IPS-NIHi11 (cell line): Measurements from ENCODE around the gene SMARCAD1.
A peak's percentile ranks its signal among the peaks of the same experiment; 100 is the strongest.
"Not testable (repeated sequence)": the region's sequence is repeated elsewhere in the genome, so short reads cannot be mapped to it uniquely, and the experiment has no call there.

ENCODE experiments used
- DNase-seq: peaks from one replicate; pipeline ENCODE4 v3.0.0; 2012; ENCODE audit warnings: mixed read lengths, low spot score

Gene SMARCAD1

GRCh38 chr4:94298725-94299252 lies 91.1 kb downstream of the SMARCAD1 start:
- no peak for DNase-seq

DNA sequence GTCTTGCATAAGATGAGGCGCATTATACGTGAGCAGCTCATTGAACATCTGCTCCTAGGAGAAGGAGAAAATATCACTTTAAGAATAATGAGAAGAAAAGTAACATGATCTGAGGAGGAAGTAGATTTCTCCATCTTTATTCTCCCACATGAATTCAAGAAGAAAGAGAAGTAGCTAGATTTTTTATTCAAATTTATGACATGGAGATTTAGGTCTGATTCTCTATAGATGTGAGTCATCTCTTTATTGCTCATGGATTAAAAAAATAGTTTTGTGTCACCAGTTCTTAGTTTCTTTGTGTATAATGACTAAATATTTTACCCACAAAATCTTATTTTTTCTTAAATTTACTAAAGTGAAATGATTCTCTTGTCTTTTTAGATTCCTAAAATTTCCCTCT lies 94.5 kb downstream of the SMARCAD1 start:
- no peak for DNase-seq

- DNase-seq = peak; percentile 39
Measured at GRCh38 chr4:94304365-94304971, 96.8 kb downstream of the SMARCAD1 start.

DNA sequence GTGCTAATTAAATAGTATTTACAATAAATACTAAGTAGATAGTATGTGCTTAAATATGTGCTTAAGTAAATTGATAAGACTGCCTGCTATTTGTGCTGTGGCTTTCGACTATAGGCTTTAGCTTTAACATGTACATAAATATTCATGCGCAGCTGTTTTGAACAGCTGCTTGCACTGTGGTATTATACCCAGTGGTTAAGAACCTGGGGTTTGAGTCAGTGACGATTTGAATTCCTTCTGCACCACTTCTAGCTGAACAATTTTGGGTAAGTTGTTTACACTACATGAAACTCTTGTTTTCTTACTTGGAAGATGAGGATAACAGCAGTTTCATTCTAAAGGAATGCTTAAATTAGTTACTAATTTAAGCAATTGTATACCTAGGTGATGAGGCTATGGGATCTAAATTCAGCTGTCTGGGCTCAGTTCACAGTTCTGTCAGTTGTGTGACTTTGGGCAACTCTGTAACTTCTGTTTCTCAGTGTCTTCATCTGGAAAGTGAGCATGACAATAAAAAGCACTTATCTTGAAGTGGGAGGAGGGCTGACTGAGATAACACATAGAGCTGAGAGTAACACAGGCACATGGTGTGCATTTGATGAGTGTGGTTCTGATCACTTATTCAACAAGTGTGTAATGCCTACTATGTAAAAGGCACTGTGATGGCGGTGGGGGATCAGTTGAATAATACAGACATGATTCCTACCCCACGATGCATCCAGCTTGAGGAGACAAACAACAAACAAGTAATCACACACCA lies 98.0 kb downstream of the SMARCAD1 start:
- no peak for DNase-seq

- no peak for DNase-seq
Measured at GRCh38 chr4:94306713-94307112, 99.0 kb downstream of the SMARCAD1 start.

DNA sequence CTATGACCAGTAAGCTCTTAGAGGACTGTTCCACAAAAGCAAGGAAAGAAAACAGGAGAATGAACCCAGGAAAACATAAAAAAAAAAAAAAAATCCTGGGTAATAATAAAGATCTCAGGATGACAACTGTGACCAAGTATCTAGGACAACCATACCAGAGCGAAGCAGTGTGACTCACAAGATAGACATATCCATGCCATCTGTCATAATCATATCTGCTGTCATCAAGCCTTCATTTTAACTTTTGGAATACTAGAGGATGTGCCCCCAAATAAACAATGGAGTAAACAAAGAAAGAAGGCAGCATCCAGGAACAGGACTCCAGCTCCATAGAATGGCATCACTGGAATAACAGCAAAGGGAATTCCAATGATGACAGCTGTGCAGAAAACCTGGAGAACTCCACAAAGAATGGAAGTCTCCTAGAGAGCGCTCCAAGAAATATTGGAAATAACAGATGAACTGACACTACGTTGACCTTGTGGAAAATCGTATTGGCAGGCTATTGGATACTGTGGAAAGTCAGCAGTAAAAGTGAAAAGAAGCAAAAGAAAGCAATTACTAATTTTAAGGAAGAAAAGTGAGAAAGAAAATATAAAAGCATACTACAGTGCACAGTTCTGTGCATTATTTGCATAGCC lies 99.7 kb downstream of the SMARCAD1 start:
- no peak for DNase-seq

GRCh38 chr4:94319927-94320326 lies 112.3 kb downstream of the SMARCAD1 start:
- not testable (repeated sequence) for DNase-seq

DNA sequence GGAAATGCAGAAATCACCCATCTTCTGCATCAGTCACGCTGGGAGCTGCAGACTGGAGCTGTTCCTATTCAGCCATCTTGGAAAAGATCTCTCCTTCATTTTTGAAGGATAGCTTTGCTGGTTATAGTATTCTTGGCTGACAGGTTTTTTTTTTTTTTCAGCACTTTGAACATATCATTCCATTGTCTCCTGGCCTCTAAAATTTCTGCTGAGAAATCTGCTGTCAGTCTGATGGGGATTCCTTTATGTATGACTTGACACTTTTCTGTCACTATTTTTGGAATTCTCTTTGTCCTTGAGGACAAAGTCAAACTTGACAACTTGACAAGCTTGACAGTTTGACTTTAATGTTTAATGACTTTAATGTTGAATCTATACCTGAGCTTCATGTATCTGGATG lies 118.2 kb downstream of the SMARCAD1 start:
- DNase-seq = no peak

GRCh38 chr4:94329933-94330332 lies 122.3 kb downstream of the SMARCAD1 start:
- no peak for DNase-seq

GRCh38 chr4:94332983-94333590 lies 125.4 kb downstream of the SMARCAD1 start:
- DNase-seq = peak; percentile 28

DNA sequence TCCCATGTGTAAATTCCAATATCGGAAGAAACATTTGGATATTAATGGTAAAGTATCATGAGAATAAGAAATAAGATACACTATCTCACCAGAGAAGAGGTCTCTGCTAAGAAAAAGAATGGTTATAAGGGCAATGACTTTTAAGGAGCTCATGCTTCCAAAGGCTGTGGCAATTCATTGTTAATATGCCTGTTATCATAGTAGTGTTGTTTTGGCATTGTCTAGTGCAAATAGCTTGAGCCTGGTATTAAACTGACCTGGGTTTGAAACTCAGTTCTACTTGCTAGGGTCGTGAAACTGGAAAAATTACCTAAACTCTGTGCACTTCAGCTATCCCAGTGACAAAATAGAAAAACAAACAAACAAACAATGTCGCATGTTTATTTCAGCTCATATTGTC lies 126.2 kb downstream of the SMARCAD1 start:
- no peak for DNase-seq

- DNase-seq = no peak
Measured at GRCh38 chr4:94334476-94334875, 126.8 kb downstream of the SMARCAD1 start.

- no peak for DNase-seq
Measured at GRCh38 chr4:94334962-94335361, 127.3 kb downstream of the SMARCAD1 start.

DNA sequence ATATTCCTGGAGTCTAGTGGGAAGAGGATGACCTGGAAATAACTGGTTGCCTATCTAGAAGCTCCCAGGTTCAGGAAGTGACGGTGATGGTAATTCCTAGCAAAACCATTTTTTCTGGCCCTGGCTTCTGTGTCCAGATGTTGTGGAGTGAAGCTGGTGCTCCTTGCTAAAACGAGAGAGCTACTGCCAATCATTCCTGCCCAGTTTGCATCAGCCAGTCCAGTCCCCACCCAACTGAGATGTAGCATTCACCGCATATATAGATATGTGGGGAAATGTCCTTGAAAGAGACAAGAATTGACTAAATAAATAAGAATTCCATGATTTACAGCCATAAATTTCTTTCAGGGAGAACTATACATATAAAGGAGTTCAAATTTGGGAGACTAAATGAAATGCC lies 128.6 kb downstream of the SMARCAD1 start:
- no peak for DNase-seq

- not testable (repeated sequence) for DNase-seq
Measured at GRCh38 chr4:94336791-94337190, 129.1 kb downstream of the SMARCAD1 start.

GRCh38 chr4:94338681-94339351 lies 131.2 kb downstream of the SMARCAD1 start:
- DNase-seq = no peak

DNA sequence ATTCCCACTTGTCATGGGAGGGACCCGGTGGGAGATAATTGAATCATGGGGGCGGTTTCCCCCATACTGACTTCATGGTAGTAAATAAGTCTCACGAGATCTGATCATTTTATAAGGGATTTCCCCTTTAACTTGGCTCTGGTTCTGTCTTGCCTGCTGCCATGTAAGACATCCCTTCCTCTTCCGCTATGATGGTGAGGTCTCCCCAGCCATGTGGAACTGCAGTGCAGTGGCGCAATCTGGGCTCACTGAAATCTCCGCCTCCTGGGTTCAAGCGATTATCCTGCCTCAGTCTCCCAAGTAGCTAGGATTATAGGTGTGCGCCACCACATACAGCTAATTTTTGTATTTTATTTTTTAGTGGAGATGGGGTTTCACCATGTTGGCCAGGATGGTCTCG lies 132.1 kb downstream of the SMARCAD1 start:
- DNase-seq = no peak
